PC-3 (cell line): ENCODE data around the gene ATXN2L. TPM values are rescaled to one million over a fixed set of nuclear protein-coding genes. Genes with fewer than 3 reads are reported as not detected.

Experiments used
- ATAC-seq: fragments of 200-7000 bp; cut with Tn5 transposase; 2 replicates; pipeline ENCODE4 v1.9.1; 2020; ENCODE audit warnings: mild to moderate bottlenecking, moderate library complexity
- BruUV-seq: library from RNA; stranded (reverse); fragments of 400-500 nt; replicated peaks from 2 replicates; lab custom pipeline; 2021; lab: Mats Ljungman, UMichigan
- CTCF ChIA-PET: fragments of 300-600 bp; sonication (Branson Sonifier 250); formaldehyde crosslinking; loops from one replicate; lab custom pipeline; 2022; ENCODE audit warnings: antibody characterized with exemption; lab: Charles Lee
- POLR2A ChIA-PET: fragments of 300-600 bp; sonication (Branson Sonifier 250); formaldehyde crosslinking; loops from one replicate; lab custom pipeline; 2022; ENCODE audit warnings: antibody characterized with exemption; ENCODE audit not compliant: unreplicated experiment; lab: Charles Lee
- DNase-seq: peaks from one replicate; pipeline ENCODE4 v3.0.0-alpha.2; 2015
- H2AFZ ChIP-seq: fragments of 300-600 bp; sonication (generic); 2 replicates; pipeline ENCODE4 v1.6.0; 2016; ENCODE audit warnings: antibody characterized with exemption, low read length
- H3F3A ChIP-seq: fragments of 300-600 bp; sonication (generic); one replicate; pipeline ENCODE4 v1.6.0; 2017; ENCODE audit warnings: antibody characterized with exemption, low read length, control low read depth, mild to moderate bottlenecking; ENCODE audit not compliant: unreplicated experiment
- H3K27ac ChIP-seq: fragments of 300-600 bp; sonication (generic); 2 replicates; pipeline ENCODE4 v1.5.1; 2016; ENCODE audit warnings: mild to moderate bottlenecking, low read length
- H3K27me3 ChIP-seq: fragments of 300-600 bp; sonication (generic); 2 replicates; pipeline ENCODE4 v1.6.1; 2016; ENCODE audit warnings: low read length, mixed read lengths
- H3K36me3 ChIP-seq: fragments of 300-600 bp; sonication (generic); 2 replicates; pipeline ENCODE4 v1.6.1; 2016; ENCODE audit warnings: low read depth, mixed run types, low read length, mixed read lengths
- H3K4me1 ChIP-seq: fragments of 300-600 bp; sonication (generic); 2 replicates; pipeline ENCODE4 v1.5.1; 2016; ENCODE audit warnings: low read length; ENCODE audit not compliant: insufficient read depth
- H3K4me2 ChIP-seq: fragments of 300-600 bp; sonication (generic); 2 replicates; pipeline ENCODE4 v1.6.0; 2016; ENCODE audit warnings: low read length
- H3K4me3 ChIP-seq: fragments of 300-600 bp; sonication (generic); 2 replicates; pipeline ENCODE4 v1.5.1; 2016; ENCODE audit warnings: mild to moderate bottlenecking, low read length, mixed read lengths
- H3K79me2 ChIP-seq: fragments of 300-600 bp; sonication (generic); 2 replicates; pipeline ENCODE4 v1.6.1; 2017; ENCODE audit warnings: low read length, mixed read lengths
- H3K9ac ChIP-seq: fragments of 300-600 bp; sonication (generic); 2 replicates; pipeline ENCODE4 v1.6.0; 2016; ENCODE audit warnings: mild to moderate bottlenecking, low read length
- H3K9me2 ChIP-seq: fragments of 300-600 bp; sonication (generic); replicated peaks from 2 replicates; pipeline ENCODE4 v1.6.1; 2016; ENCODE audit warnings: mixed run types, low read length, mixed read lengths
- H3K9me3 ChIP-seq: fragments of 300-600 bp; sonication (generic); 2 replicates; pipeline ENCODE4 v1.6.1; 2016; ENCODE audit warnings: low read length, mixed read lengths
- H4K20me1 ChIP-seq: fragments of 300-600 bp; sonication (generic); 2 replicates; pipeline ENCODE4 v1.6.1; 2016; ENCODE audit warnings: low read length, mixed read lengths
- CTCF ChIP-seq: fragments of 300-600 bp; sonication (generic); conservative IDR thresholded peaks from 2 replicates; pipeline ENCODE4 v1.5.1; 2017; ENCODE audit warnings: antibody characterized with exemption, low read depth, mild to moderate bottlenecking, low read length
- EZH2 ChIP-seq: fragments of 300-600 bp; sonication (generic); IDR thresholded peaks from one replicate; pipeline ENCODE4 v1.6.1; 2017; ENCODE audit warnings: antibody characterized with exemption, mild to moderate bottlenecking, low read length; ENCODE audit not compliant: unreplicated experiment
- EZH2phosphoT487 ChIP-seq: fragments of 300-600 bp; sonication (generic); IDR thresholded peaks from 2 replicates; pipeline ENCODE4 v1.6.1; 2018; ENCODE audit warnings: mild to moderate bottlenecking, antibody characterized with exemption, low read length, borderline replicate concordance
- intact Hi-C: fragments of 100-400 bp; cut with micrococcal nuclease; formaldehyde crosslinking; loops from 2 replicates; pipeline ENCODE4 v1.9.0; 2023
- total RNA-seq: library from RNA; depleted of rRNA; stranded (reverse); fragments of >200 nt; gene quantifications from 2 replicates; pipeline ENCODE4 v1.2.3, GENCODE V29; 2014

ATXN2L gene
- total RNA-seq, 1 experiment from 2014 or later = 65.8 TPM

GRCh38 chr16:28829747-28830146, 6.9 kb downstream of the ATXN2L start:
- ATAC-seq (no peak), DNase-seq (no peak)
- TF ChIP-seq EZH2 (no peak), EZH2phosphoT487 (no peak), CTCF (no peak)
- Histone ChIP-seq H3K36me3 (peaks cover 76% of the 10 kb centered on the region), H3K27me3 (no peaks in the 10 kb centered on the region), H3K79me2 (peaks cover 35% of the 10 kb centered on the region), H3K4me1 (peaks cover 17% of the 10 kb centered on the region), H2AFZ (no peak overlapping the region), H3K4me3 (no peak overlapping the region), H4K20me1 (peaks cover 23% of the 10 kb centered on the region), H3K9ac (no peak overlapping the region), H3F3A (no peaks in the 10 kb centered on the region), H3K27ac (no peak overlapping the region), H3K9me2 (no peaks in the 10 kb centered on the region), H3K4me2 (no peak overlapping the region), H3K9me3 (no peaks in the 10 kb centered on the region)
- CTCF ChIA-PET = no interaction called here
- POLR2A ChIA-PET = no interaction called here
- BruUV-seq = no TSS peak
- intact Hi-C loops = no loop called here

GRCh38 chr16:28830531-28830930, 7.7 kb downstream of the ATXN2L start:
- no peaks in the 10 kb centered on the region for H3K27me3 ChIP-seq
- H3K4me1 ChIP-seq = peaks cover 9% of the 10 kb centered on the region
- no peak overlapping the region for H3K27ac ChIP-seq
- H2AFZ ChIP-seq = no peak overlapping the region
- intact Hi-C loops = no loop called here
- H4K20me1 ChIP-seq = peaks cover 15% of the 10 kb centered on the region
- BruUV-seq = no TSS peak
- peaks cover 27% of the 10 kb centered on the region for H3K79me2 ChIP-seq
- DNase-seq (no peak), ATAC-seq (no peak)
- H3K9ac ChIP-seq = no peak overlapping the region
- TF ChIP-seq EZH2phosphoT487 (no peak), EZH2 (no peak), CTCF (no peak)
- H3K9me3 ChIP-seq = no peaks in the 10 kb centered on the region
- no peaks in the 10 kb centered on the region for H3K9me2 ChIP-seq
- no peaks in the 10 kb centered on the region for H3F3A ChIP-seq
- peaks cover 74% of the 10 kb centered on the region for H3K36me3 ChIP-seq
- CTCF ChIA-PET = no interaction called here
- H3K4me2 ChIP-seq = no peak overlapping the region
- H3K4me3 ChIP-seq = no peak overlapping the region
- POLR2A ChIA-PET = no interaction called here

GRCh38 chr16:28834349-28834748, 11.6 kb downstream of the ATXN2L start:
- no peak overlapping the region for H3K4me2 ChIP-seq
- H3K79me2 ChIP-seq = no peaks in the 10 kb centered on the region
- no peak overlapping the region for H3K4me3 ChIP-seq
- TF ChIP-seq EZH2 (no peak), EZH2phosphoT487 (no peak), CTCF (no peak)
- no peaks in the 10 kb centered on the region for H4K20me1 ChIP-seq
- ChIA-PET POLR2A (no interaction called here), CTCF (no interaction called here)
- H3F3A ChIP-seq = no peaks in the 10 kb centered on the region
- no peaks in the 10 kb centered on the region for H3K4me1 ChIP-seq
- no peak overlapping the region for H2AFZ ChIP-seq
- no peaks in the 10 kb centered on the region for H3K9me2 ChIP-seq
- BruUV-seq = no TSS peak
- H3K27me3 ChIP-seq = no peaks in the 10 kb centered on the region
- H3K27ac ChIP-seq = no peak overlapping the region
- intact Hi-C loops = no loop called here
- H3K9me3 ChIP-seq = no peaks in the 10 kb centered on the region
- DNase-seq (no peak), ATAC-seq (no peak)
- peaks cover 46% of the 10 kb centered on the region for H3K36me3 ChIP-seq
- H3K9ac ChIP-seq = no peak overlapping the region
